Ureter (tissue), 1 donor: ENCODE measurements around the gene VEGFC. TPM values are rescaled to one million over a fixed set of nuclear protein-coding genes. Genes with fewer than 3 reads are reported as not detected.

Source experiments
- DNase-seq: peaks from one replicate; pipeline ENCODE4 v3.0.0-alpha.2; 2020; ENCODE audit warnings: low spot score
- total RNA-seq: library from RNA; stranded (reverse); gene quantifications from one replicate; pipeline ENCODE4 v1.2.4, GENCODE V29; 2023
- donor health status: DM: yes; HTN: yes; CAD: no.

Gene VEGFC
- total RNA-seq, 1 donor from 2014 or later, result 13.7 TPM

DNA sequence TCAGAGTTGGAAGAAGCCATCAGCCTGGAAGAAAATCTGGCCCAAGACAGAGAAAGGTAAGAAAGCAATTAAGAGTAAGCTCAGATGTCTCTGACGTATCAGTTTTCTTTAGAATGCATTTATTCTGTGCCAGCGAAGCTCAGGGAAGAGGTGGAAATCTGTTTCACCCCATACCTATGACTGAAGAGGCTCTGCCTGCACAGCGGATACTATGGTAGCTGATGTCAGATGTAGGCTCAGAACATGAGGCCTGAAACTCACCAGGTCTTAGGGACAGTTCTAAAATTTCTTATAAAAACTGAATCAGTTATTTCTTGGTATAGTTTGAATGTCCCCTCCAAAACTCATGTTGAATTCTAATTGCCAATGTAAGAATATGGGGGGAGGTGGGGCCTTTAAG, 30.9 kb downstream of the VEGFC start:
- DNase-seq, result no peak

DNA sequence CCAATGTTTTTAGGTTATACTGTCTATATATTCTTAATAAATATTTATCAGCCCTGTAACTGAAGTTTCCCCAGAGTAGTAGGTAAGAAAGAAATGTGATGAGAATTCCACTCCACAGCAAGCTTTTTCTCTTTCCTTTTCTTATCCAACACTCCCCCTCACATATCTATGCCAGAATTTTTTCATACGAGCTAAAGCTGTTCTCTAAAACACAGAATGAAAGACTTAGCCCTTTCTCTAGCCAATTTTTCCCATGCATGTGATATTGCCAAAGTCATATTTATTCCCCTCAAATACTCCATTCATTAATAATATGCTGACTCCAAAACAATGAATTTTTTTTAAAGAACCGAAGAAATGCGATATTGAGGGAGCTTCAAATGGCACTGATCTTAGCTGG, 32.3 kb downstream of the VEGFC start:
- DNase-seq, result no peak

- DNase-seq, result no peak
Observed at GRCh38 chr4:176758731-176759130, 34.0 kb downstream of the VEGFC start.

DNA sequence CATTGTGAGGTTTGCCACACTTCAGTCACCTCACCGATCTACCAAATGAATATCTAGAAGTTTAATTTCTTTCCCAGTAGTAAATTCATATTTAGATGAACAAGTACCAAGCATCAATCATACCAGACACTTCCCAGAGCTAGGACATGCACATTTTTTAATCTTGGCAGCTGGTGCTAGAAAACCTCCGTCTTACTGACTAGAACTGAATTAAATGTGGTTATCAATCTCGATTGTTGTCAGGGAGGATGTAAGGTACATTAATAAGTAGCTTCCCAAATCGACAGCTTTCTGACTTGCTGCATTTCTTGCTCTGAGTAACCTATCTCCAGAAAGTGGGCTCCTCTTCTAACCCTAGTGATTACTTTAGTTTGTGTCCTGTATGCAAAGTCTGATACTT, 34.4 kb downstream of the VEGFC start:
- no peak for DNase-seq

DNA sequence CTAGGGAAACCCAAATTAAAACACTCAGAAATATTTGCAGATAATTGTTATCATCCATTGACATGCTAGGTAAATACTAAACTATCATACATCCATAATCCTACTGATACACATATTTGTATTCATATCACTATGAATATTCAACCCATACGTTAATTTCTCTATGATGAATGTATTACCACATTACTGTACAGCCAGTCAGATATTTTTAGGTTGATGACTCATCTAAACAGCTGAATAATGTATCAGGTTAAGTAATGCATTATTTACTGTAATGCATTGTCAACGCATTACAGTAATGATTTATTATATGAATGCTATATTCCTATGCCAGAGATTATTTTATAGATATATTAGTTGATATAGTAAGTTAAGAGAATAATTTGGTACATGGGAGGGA, 37.1 kb downstream of the VEGFC start:
- no peak for DNase-seq

- no peak for DNase-seq
Observed at GRCh38 chr4:176755001-176755400, 37.7 kb downstream of the VEGFC start.

- no peak for DNase-seq
Observed at GRCh38 chr4:176753049-176753448, 39.7 kb downstream of the VEGFC start.

DNA sequence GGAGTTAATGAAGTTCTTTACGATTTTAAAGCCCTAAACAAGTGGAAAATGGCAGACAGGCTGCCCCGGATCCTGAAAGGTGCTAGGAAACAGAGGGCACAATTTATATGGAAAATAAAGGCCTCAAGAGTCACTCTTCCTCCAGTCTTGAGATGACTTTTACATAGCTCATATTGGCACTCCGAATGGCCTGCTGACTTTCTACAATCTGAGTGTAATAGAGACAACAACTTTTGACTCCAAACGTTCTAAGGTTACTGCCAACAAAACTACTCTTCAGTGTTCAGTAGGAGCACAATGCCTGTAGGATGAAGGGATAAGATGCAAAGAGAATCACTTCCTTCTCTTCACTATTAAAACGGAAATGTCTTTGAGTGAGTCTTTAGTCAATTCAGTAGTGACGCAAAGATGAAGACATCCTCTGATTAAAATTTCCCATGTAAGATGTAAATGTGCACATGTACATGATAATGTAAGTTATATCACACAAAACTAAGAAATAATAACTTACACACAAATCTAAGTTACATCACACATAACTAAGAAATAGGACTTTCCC, 40.5 kb downstream of the VEGFC start:
- no peak for DNase-seq

DNA sequence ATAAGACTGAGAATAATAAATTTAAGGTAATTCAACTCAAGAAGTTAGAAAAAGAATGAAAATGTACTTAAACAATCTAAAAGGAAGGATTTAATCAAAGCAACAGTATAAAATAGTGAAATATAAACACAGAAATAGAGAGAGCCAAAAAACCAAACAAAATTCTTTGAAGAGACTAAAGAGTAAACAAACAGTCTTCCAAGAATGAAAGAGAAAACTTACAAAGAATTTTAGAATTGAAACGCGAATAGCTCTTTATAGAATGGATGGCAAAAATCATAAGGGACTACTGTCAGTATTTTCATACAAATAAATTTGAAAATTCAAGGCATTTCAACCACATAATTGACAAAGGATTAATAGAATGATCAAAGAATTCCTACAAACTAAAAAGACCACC, 41.7 kb downstream of the VEGFC start:
- DNase-seq, result no peak

DNA sequence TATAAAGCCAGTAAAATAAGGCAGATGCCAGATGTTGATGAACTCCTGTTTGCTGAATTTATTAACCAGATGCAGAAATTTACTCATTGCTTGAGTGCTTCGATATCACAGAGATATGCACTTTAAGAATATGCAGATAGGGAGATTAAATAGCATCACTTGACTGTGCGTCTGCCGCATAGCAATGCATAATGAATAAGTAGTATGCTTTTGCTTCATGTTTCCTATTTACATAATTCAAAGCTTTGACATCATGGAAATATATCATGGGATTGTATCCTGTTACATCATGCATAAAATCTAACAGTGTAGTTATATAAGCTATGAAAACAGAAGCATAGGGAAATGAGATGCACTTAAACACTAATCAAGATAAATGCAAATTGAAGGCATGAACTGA, 45.9 kb downstream of the VEGFC start:
- DNase-seq, result no peak

GRCh38 chr4:176745902-176746301, 46.8 kb downstream of the VEGFC start:
- no peak for DNase-seq

GRCh38 chr4:176744091-176744490, 48.6 kb downstream of the VEGFC start:
- no peak for DNase-seq

- no peak for DNase-seq
Observed at GRCh38 chr4:176742211-176742610, 50.5 kb downstream of the VEGFC start.

DNA sequence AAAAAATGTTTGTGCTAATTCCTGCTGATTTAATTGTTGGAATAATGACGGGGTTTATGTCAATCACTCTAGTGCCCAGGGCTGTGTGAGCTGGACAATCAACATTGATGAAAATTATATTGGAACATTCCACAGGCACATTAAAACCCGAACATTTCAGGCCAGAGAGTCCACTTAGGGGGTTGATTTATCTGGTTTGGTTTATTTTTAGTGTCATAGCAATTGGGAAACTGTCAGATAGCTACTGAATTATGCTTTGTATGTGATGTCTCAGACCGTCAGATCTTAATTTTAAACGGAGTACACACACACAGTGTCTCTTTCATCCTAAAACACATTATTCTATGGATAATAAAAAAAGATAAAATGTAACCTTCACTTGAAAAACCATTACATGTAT, 51.5 kb downstream of the VEGFC start:
- DNase-seq, result no peak

DNA sequence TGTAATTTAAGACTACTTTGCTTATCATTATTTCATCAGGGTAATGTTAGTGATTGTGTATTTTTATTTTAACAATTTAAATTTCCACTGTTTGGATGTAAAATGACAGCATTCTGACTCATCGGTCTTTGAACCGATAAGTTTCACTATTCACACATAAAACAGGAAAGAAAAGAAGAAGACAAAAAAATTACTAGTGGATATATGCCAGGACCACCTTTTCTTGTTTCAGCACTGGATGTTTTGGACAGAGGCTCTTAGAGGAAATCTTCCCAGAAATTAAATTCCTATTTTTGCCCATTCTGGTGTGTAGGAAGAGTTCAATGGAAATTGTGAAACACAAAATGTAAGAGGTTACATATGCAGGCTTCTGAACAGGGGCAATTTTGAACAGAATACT, 57.4 kb downstream of the VEGFC start:
- no peak for DNase-seq

DNA sequence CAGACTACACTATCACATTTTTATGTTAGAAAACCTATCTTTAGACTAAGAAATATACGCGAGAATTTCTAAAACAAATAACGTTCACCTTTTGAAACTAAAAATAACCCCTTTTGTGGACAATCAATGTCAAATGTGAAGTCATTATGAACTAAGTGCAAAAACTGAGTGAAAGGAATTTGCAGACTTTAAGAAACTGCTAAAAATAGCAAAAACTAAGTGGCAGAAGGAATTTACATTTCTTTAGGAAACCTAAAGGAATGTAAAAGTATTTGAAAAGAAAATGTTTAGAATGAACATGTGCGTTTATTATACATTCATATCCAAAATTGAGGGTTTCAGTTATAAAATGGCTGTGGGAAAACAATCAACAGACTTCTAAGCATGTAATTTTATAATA, 58.3 kb downstream of the VEGFC start:
- DNase-seq, result no peak

GRCh38 chr4:176729489-176729888, 63.2 kb downstream of the VEGFC start:
- no peak for DNase-seq

- DNase-seq, result no peak
Observed at GRCh38 chr4:176726803-176727202, 65.9 kb downstream of the VEGFC start.

DNA sequence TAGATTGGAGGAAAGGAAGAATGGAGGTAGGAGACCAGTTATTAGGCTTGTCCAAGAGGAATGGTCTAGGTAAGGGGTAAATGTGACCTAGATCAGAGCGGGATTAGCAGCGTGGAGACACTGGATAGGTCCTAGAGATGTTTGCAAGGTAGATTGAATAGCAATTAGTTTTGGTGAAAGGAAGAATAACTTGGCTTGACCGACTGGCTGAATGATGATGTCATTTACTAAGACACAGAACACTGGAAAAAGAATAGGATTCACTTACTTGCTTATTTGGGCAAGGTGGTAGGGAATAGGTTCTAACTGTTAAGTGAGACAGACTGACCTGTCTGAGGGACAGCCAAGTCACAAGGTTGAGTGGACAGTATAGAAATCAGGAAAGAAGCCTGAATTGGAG, 71.3 kb downstream of the VEGFC start:
- no peak for DNase-seq

DNA sequence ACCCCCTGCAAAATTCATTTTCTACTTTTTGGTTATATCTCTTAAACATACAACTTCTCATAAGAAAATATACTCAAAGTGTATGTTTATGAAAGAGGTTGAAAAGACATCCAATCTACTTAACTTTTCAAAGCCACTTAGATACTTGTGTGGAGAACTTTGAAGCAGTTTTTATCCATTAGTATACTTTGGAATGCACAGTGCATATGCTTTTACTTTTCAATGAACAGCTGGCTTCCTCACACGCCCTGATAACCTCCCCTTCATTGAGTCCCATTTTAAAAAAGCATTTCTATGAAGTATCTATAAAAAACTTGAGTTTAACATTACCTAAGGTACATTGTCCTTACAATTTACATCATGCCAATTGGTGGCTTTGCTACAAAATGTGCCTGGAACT, 73.8 kb downstream of the VEGFC start:
- DNase-seq, result no peak

DNA sequence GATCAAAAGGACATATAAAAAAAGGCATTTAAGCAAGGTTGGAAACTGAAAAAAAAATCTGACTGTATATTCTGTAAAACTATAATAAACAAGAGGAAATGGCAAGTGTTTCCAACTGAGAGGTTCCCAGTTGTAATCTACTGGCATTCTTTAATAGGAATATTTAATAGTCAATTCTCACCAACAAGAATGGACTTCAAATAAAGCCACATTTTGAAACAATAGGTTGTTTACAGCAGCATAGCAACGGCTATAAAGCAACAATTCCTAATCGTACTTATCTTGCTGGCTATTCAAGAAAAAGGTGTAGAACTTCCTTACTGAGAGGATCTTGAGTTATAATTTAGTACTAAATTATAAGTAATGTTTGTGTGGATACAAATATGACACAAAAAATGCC, 75.5 kb downstream of the VEGFC start:
- DNase-seq, result no peak

DNA sequence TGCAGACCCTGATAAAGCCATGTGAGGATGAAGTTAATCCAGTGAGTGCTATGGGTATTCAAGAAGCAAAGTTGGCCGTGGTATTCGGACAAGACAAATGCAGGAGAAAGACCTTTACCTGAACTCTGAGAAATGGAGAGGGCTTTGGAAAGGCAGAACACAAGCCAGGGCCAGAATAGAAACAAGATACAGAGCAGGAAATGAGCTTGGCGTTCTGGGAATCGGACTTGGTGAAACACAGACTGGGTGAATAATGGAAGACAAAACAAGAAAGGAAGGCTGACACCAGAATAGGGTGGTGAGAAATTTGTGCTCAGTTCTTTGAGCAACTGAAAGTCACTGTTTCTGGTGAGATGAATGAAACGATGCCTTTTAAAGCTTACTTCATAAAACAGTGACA, 83.3 kb downstream of the VEGFC start:
- no peak for DNase-seq

GRCh38 chr4:176708771-176709311, 83.9 kb downstream of the VEGFC start:
- DNase-seq, result no peak

DNA sequence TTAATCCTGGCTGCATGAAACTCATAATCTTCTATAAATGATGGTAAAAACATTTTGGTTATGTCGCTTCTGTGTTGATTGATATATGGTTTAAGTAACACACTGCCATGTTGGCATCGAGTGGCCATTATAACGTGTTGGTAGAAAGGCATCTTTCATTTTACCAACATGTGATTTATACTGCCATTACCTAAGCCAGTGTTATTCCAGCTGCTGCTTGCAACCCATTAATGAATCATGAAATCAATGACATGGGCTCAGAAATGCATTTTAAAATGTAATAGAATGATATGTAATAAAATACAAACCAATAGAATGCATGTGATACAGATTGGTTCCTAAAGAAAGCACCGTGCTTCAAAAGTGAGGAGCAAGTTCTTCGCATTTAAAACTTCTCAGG, 102.0 kb downstream of the VEGFC start:
- no peak for DNase-seq
